Activated CD4-positive, CD25-positive, alpha-beta regulatory T cell treated with anti-CD3 and anti-CD28 coated beads, Interleukin-2, amount 50 U/mL, for 72 hours (primary cell): ENCODE data around the gene DRC7.
"Not testable (repeated sequence)": the region's sequence is repeated elsewhere in the genome, so short reads cannot be mapped to it uniquely, and the experiment has no call there.

ENCODE experiments used
- DNase-seq: peaks from one replicate; pipeline ENCODE4 v3.0.0; 2021

The DRC7 gene

DNA sequence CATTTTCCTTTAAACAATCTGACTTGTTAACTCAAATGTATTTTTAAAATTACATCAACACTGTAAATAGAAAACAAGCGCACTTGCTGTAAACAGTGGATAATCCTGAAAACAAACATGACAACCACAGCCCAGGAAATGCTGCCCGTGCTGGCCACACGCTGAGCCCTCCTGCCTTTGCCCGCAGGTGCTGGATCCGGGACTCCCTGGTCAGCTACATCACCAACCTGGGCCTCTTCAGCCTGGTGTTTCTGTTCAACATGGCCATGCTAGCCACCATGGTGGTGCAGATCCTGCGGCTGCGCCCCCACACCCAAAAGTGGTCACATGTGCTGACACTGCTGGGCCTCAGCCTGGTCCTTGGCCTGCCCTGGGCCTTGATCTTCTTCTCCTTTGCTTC, 33.1 kb upstream of the DRC7 start:
- no peak for DNase-seq

GRCh38 chr16:57661936-57662906, 32.4 kb upstream of the DRC7 start:
- no peak for DNase-seq

DNA sequence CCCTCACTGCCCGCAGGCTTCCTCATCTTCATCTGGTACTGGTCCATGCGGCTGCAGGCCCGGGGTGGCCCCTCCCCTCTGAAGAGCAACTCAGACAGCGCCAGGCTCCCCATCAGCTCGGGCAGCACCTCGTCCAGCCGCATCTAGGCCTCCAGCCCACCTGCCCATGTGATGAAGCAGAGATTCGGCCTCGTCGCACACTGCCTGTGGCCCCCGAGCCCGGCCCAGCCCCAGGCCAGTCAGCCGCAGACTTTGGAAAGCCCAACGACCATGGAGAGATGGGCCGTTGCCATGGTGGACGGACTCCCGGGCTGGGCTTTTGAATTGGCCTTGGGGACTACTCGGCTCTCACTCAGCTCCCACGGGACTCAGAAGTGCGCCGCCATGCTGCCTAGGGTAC, 31.2 kb upstream of the DRC7 start:
- DNase-seq: no peak

GRCh38 chr16:57663917-57664661, 30.5 kb upstream of the DRC7 start:
- no peak for DNase-seq

DNA sequence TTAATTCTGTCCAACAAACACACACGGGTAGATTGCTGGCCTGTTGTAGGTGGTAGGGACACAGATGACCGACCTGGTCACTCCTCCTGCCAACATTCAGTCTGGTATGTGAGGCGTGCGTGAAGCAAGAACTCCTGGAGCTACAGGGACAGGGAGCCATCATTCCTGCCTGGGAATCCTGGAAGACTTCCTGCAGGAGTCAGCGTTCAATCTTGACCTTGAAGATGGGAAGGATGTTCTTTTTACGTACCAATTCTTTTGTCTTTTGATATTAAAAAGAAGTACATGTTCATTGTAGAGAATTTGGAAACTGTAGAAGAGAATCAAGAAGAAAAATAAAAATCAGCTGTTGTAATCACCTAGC, 30.0 kb upstream of the DRC7 start:
- no peak for DNase-seq

DNA sequence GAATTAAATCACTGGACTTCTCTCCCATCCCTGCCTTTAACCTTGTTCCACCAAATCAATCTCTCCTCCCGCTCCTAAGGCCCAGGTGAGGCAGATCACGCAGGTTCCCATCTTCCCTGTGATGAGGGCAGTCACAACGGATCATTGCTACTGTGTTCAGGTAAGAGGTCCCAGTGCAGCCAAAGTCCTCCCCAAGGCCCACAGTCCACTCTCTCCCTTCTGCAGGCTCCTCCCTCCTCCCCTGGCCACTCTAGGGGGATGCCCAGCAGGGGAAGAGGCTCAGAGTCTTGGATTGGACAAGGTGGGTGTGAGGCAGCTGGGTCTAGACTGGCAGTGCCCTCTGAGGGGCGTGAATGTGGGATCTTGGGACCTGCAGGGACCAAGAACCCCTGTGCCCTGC, 29.1 kb upstream of the DRC7 start:
- no peak for DNase-seq

DNA sequence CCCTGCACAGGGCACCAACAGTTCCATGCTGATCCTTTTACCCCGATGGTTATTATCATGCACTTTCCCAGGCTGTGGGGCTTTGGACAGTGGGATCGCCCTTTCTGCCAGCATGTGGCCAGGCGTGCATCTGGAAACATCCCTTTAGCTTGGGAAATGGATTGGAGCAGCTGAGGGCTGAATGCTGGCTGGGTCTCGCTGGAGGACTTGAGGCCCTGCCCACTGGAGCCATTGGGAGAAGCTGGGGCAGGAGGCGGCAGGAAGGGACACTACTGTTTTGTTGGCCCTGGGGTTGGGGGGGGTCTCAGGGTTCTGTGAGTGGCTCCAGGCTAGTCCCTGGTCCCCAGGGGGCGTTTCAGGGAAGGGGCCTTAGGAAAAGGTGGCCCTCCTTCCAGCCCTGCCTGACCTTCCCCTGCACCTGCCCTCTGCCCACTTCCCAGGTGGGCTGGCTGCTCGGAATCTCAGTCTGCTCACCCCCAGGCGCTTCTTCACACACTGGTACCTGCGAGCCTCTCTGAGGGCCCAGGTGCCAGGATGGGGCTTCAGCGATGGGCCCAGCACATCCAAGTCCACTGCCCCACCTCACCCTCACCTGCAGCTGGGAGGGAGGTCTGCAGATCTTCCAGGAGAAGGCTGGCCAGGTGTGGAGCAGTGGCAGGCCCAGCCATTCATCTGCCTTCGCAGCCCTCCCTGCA, 28.1 kb upstream of the DRC7 start:
- no peak for DNase-seq

GRCh38 chr16:57667048-57667525, 27.5 kb upstream of the DRC7 start:
- no peak for DNase-seq

DNA sequence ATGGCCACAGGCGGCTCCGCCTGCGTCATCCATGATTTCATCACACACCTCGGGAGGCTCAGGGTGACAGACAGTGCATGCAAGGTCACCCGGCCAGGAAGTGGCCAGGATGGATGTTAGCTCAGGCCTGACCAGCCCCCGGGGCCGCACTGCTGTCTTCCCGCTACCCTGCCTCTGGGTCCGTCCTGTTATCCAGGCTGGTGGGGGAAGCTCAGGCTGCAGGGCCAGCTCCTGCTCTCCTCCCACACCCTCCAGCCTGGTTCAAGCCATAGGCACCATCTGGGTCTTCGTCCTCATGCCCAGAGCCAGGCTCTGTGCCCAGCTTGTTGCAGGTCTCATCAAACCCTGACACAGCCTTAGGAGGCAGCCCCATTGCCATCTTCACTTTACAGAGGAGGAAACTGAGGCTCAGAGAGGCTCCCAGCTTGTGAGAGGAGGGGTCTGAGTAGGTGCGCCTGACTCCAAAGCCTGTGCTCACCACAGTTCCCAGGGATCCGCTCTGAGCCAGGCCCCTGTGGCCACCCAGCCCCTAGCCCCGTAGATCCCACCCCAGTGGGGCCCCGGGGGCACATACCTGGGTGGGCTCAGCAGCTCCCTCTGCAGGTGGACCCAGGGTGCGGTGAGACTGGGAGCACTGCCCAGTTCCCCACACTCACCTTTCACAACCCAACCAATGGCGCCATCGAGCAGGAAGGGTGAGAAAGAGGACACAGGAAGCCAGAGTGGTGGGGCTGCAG, 26.9 kb upstream of the DRC7 start:
- DNase-seq: no peak

GRCh38 chr16:57668263-57668571, 26.4 kb upstream of the DRC7 start, which contains the start of gene ADGRG3:
Gene ADGRG3, plus strand, starts transcription at chr16:57668306. Its CDS starts 42 bp downstream, at chr16:57668348.
- no peak for DNase-seq

DNA sequence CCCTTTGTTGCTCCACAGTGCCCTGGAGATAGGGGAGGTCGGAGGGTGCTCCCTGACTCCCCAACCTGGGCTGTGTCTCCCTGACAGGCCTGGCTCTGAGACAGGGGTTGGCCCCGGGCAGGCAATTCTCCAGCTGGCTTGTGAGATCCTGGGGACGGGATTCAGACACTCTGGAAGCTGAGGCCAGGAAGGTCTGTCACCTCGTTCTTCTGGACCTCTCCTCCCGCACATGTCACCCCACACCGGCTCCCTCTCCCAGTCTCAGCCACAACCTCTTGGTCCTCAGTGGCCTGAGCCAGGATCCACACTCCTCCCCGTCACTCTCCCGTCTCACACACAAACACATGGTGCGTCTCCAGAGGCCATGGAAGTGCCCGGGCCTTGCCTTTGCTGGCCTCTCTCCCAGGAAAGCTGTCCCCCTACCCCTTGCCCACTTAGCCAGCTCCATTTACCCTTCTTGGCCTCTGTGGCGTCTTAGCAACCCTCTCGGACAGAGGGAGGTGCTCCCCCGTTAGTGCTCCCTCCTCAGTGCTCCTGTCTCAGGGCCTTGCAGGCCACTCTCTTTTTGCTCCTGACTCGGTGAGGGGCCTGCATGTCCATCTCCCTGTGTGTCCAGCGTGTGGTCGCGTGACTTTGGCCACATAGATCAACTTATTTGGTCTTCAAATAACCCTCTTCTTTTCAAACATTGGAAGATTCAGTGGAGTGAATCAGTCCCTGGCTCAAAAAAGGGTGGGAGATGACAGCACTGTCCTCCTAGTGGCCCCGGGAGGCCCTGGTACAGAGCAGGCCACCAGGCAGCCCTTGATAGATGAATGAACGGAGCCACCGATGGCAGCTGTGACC, 25.8 kb upstream of the DRC7 start:
- no peak for DNase-seq

GRCh38 chr16:57669476-57670162, 25.0 kb upstream of the DRC7 start:
- DNase-seq: no peak

GRCh38 chr16:57670196-57670595, 24.4 kb upstream of the DRC7 start:
- DNase-seq: no peak

DNA sequence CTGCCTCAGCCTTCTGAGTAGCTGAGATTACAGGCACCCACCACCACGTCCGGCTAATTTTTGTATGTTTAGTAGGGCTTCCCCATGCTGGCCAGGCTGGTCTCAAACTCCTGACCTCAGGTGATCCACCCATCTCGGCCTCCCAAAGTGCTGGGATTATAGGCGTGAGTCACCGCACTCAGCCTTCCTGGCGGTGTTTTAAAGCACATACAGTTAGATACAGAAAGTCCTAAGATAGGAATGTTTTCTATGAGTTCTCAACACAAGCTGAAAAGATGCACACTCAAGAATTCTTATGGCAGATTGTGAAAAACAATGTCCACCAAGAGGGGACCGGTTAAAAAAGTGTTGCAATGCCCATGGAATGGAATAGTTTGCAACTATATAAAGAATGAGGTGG, 23.2 kb upstream of the DRC7 start:
- not testable (repeated sequence) for DNase-seq

GRCh38 chr16:57672416-57672815, 22.2 kb upstream of the DRC7 start:
- DNase-seq: no peak

- no peak for DNase-seq
Observed at GRCh38 chr16:57672824-57673223, 21.8 kb upstream of the DRC7 start.

DNA sequence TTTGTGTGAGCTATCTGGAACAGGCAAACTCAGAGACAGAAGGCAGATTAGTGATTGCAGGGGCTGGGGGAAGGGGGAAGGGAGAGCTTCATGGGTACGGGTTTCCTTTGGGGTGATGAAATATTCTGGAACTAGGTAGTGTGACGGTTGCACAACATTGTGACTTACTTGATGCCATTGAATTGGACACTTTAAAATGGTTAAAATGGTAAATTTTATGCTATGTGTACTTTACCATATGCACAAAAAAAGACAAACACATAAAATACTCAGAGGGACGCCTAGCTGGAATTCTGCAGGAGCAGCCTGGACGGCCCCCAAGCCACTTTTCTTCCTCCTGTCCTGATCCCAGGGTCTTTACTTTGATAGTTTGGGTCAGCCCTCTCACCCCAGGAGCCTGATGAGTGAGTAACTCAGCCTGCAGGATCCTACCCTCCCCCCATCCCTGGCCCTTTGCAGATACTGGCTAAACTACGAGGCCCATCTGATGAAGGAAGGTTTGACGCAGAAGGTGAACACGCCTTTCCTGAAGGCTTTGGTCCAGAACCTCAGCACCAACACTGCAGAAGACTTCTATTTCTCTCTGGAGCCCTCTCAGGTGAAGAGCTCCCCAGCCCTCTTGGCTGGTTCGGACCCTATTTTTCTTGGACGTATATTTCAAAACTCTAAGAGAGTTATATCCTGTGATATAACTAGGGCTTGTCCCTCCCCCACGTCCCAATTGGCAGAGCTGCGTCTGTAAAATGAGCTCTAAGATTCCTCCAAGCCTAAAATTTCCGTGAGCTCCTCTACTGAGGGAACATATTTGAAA, 18.7 kb upstream of the DRC7 start:
- no peak for DNase-seq

DNA sequence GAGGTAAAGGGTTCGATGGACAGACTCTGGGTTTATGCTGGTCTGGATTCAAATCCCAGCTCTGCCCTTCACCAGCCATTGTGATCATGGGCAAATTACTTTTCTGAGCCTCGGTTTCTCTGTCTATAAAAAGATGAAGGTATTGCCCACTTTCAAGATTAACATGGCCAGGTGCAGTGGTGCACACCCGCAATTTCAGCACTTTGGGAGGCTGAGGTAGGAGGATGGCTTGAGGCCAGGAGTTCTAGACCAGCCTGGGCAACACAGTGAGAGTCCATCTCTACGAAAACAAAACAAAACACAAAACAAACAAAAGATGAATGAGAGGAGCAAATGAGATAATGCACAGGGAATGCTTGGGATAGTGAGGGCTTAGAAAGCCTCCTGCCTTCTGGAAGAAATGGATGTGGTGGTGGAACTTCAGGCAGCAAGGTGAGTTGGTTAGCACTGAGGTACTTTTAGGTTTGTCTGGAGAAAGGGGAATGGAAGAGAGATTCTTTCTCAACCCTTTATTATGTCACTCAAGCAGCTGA, 18.0 kb upstream of the DRC7 start:
- no peak for DNase-seq

GRCh38 chr16:57677622-57678369, 16.8 kb upstream of the DRC7 start:
- DNase-seq: no peak
